GM23248 (cell line): ENCODE data around the gene CRY1. TPM values are rescaled to one million over a fixed set of nuclear protein-coding genes. Genes with fewer than 3 reads are reported as not detected.

ENCODE experiments used
- DNase-seq: peaks from one replicate; pipeline ENCODE4 v3.0.0-alpha.2; 2015
- H2AFZ ChIP-seq: fragments of 200-600 bp; sonication (generic); 2 replicates; pipeline ENCODE4 v1.6.1; 2016; ENCODE audit warnings: antibody characterized with exemption
- H3F3A ChIP-seq: fragments of 200-600 bp; sonication (generic); 2 replicates; pipeline ENCODE4 v1.6.1; 2016; ENCODE audit warnings: mild to moderate bottlenecking, antibody characterized with exemption, mixed run types; ENCODE audit not compliant: insufficient read depth
- H3K27ac ChIP-seq: fragments of 200-600 bp; sonication (generic); 2 replicates; pipeline ENCODE4 v1.5.1; 2016; ENCODE audit warnings: mild to moderate bottlenecking
- H3K27me3 ChIP-seq: fragments of 200-600 bp; sonication (generic); replicated peaks from 2 replicates; pipeline ENCODE4 v1.6.1; 2016; ENCODE audit warnings: mild to moderate bottlenecking; ENCODE audit not compliant: insufficient read depth
- H3K36me3 ChIP-seq: fragments of 200-600 bp; sonication (generic); 2 replicates; pipeline ENCODE4 v1.6.1; 2016; ENCODE audit warnings: low read depth, mild to moderate bottlenecking
- H3K4me1 ChIP-seq: fragments of 200-600 bp; sonication (generic); 2 replicates; pipeline ENCODE4 v1.6.1; 2016; ENCODE audit warnings: mild to moderate bottlenecking; ENCODE audit not compliant: insufficient read depth
- H3K4me2 ChIP-seq: fragments of 200-600 bp; sonication (generic); one replicate; pipeline ENCODE4 v1.6.1; 2016; ENCODE audit warnings: mild to moderate bottlenecking; ENCODE audit not compliant: unreplicated experiment
- H3K4me3 ChIP-seq: fragments of 200-600 bp; sonication (generic); 2 replicates; pipeline ENCODE4 v1.5.1; 2016; ENCODE audit warnings: mild to moderate bottlenecking
- H3K79me2 ChIP-seq: fragments of 200-600 bp; sonication (generic); 2 replicates; pipeline ENCODE4 v1.6.1; 2016; ENCODE audit warnings: mild to moderate bottlenecking; ENCODE audit not compliant: insufficient read depth
- H3K9ac ChIP-seq: fragments of 200-600 bp; sonication (generic); 2 replicates; pipeline ENCODE4 v1.6.1; 2016; ENCODE audit warnings: mild to moderate bottlenecking
- H3K9me2 ChIP-seq: fragments of 200-600 bp; sonication (generic); 2 replicates; pipeline ENCODE4 v1.6.1; 2016; ENCODE audit warnings: mixed run types, mild to moderate bottlenecking, moderate library complexity; ENCODE audit not compliant: insufficient read depth
- H3K9me3 ChIP-seq: fragments of 200-600 bp; sonication (generic); one replicate; pipeline ENCODE4 v1.6.1; 2017; ENCODE audit warnings: low read depth
- H4K20me1 ChIP-seq: fragments of 200-600 bp; sonication (generic); 2 replicates; pipeline ENCODE4 v1.6.0; 2016; ENCODE audit not compliant: insufficient read depth
- EZH2 ChIP-seq: fragments of 200-600 bp; sonication (generic); IDR thresholded peaks from 2 replicates; pipeline ENCODE4 v1.6.1; 2018; ENCODE audit warnings: antibody characterized with exemption, mild to moderate bottlenecking; ENCODE audit not compliant: insufficient read depth, poor library complexity, severe bottlenecking
- EZH2phosphoT487 ChIP-seq: fragments of 200-600 bp; sonication (generic); IDR thresholded peaks from 2 replicates; pipeline ENCODE4 v1.6.1; 2018; ENCODE audit warnings: antibody characterized with exemption, moderate library complexity, mild to moderate bottlenecking, low read depth; ENCODE audit not compliant: insufficient read depth
- WGBS, 2 experiments: methylation state at CpG; one replicate each; pipeline ENCODE4 v1.1.6; 2015 to 2017; ENCODE audit warnings: low lambda C conversion rate in 2 of 2, low coverage in 1 of 2; ENCODE audit errors: missing lambda C conversion rate in 2 of 2; 5-methylcytosine and 5-hydroxymethylcytosine counted together
- in situ Hi-C: fragments of 300-500 bp; cut with MboI; formaldehyde crosslinking; loops from 2 replicates; pipeline ENCODE4 v1.15.0; 2020
- polyA plus RNA-seq: library from polyadenylated mRNA; unstranded; fragments of >200 nt; fragmentation: Nextera tagmentation; extraction: Ambion mirVana; gene quantifications from 2 replicates; pipeline ENCODE4 v1.2.1, GENCODE V29; 2016
- total RNA-seq: library from RNA; depleted of rRNA; stranded (reverse); fragments of >200 nt; shearing (Covaris generic); gene quantifications from 2 replicates; pipeline ENCODE4 v1.2.3, GENCODE V29; 2014

The CRY1 gene
- total and polyA plus RNA-seq, 2 experiments from 2014 or later = 13.6 to 14.8 TPM

- no peaks in the 10 kb centered on the region for H3K27me3 ChIP-seq
- no peaks in the 10 kb centered on the region for H3K4me1 ChIP-seq
- H3K4me2 ChIP-seq = no peak overlapping the region
- H3K36me3 ChIP-seq = no peaks in the 10 kb centered on the region
- H3K9me3 ChIP-seq = no peaks in the 10 kb centered on the region
- in situ Hi-C loops = loop anchor here (10.0 kb wide), 1 partner anchor 270 kb away; no protein-coding TSS in a partner anchor
- H3K4me3 ChIP-seq = no peak overlapping the region
- no peaks in the 10 kb centered on the region for H3F3A ChIP-seq
- no peak overlapping the region for H3K9ac ChIP-seq
- H3K27ac ChIP-seq = no peak overlapping the region
- 93 to 100% methylated on average over 1 of the region's 1 CpG for WGBS, 2 experiments
- no peaks in the 10 kb centered on the region for H3K79me2 ChIP-seq
- no peak overlapping the region for H2AFZ ChIP-seq
- TF ChIP-seq EZH2 = no peak
- TF ChIP-seq EZH2phosphoT487 = no peak
- H4K20me1 ChIP-seq = no peaks in the 10 kb centered on the region
- H3K9me2 ChIP-seq = no peaks in the 10 kb centered on the region
- DNase-seq = peak; percentile 8
These were observed 41.2 kb upstream of the CRY1 start for GRCh38 chr12:107134558-107134957.

- in situ Hi-C loops = loop anchor here (10.0 kb wide), 1 partner anchor 271 kb away; no protein-coding TSS in a partner anchor
- Histone ChIP-seq H3K9me3 (no peaks in the 10 kb centered on the region), H3K4me2 (no peak overlapping the region), H3K79me2 (no peaks in the 10 kb centered on the region), H4K20me1 (no peaks in the 10 kb centered on the region), H3K9me2 (no peaks in the 10 kb centered on the region), H2AFZ (no peak overlapping the region), H3K27ac (no peak overlapping the region), H3K4me1 (no peaks in the 10 kb centered on the region), H3K27me3 (no peaks in the 10 kb centered on the region), H3K9ac (no peak overlapping the region), H3F3A (no peaks in the 10 kb centered on the region), H3K36me3 (no peaks in the 10 kb centered on the region), H3K4me3 (no peak overlapping the region)
- no peak for DNase-seq
- 82 to 83% methylated on average over 4 of the region's 4 CpGs for WGBS, 2 experiments
- no peak for TF ChIP-seq EZH2phosphoT487
- TF ChIP-seq EZH2 = no peak
These were observed 40.1 kb upstream of the CRY1 start for GRCh38 chr12:107133462-107133861.

- in situ Hi-C loops = loop anchor here (10.0 kb wide), 1 partner anchor 273 kb away; no protein-coding TSS in a partner anchor
- TF ChIP-seq EZH2phosphoT487 (no peak), EZH2 (no peak)
These were observed 38.7 kb upstream of the CRY1 start for GRCh38 chr12:107131832-107132616.

DNA sequence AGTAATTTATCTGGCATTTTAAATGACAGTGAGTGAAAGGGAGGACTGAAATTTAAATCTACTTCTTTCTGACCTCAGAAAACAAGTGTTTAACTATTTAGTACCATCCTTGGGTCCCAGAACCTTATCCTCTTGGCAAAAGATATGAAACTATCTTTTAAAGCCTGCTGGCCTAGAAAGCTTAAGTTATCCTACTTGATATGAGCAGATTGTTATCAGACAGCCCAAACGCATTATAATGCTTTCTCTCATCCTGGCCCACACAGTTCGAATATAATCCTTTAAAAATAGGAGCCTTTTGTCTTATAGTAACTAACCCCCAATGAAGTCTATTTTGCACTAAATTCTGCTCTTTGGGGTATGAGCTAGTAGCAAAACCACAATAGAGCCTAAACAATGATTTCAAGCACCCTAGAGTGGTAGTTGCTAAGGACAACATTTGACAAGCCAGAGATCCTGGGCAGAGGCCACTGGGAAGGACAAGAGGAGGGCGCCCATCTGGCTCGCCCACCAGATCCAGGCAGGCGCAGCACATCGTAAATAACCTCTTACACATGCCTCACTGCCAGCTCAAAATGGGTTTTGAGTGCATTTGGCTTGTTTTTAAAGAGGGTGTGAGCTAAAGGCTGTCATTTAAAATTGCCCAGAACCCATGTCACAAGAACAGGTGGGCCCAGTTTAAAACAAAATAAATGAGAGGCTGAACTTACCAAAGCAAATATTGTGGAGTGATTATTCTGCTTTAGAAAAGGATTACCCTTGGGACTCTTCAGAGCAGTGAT, 37.7 kb upstream of the CRY1 start:
- Histone ChIP-seq H3K27me3 (no peaks in the 10 kb centered on the region), H3K36me3 (no peaks in the 10 kb centered on the region), H2AFZ (no peak overlapping the region; the same call in 1 of the 2 replicates), H3K79me2 (no peaks in the 10 kb centered on the region), H3K9ac (no peak overlapping the region), H3K4me1 (no peaks in the 10 kb centered on the region), H3K4me2 (no peak overlapping the region), H4K20me1 (no peaks in the 10 kb centered on the region), H3K9me2 (no peaks in the 10 kb centered on the region), H3F3A (no peaks in the 10 kb centered on the region), H3K4me3 (no peak overlapping the region), H3K9me3 (no peaks in the 10 kb centered on the region), H3K27ac (no peak overlapping the region)
- TF ChIP-seq EZH2phosphoT487 (no peak), EZH2 (no peak)
- DNase-seq = no peak
- in situ Hi-C loops = loop anchor here (10.0 kb wide), 1 partner anchor 274 kb away; no protein-coding TSS in a partner anchor
- 49 to 52% methylated on average over 6 of the region's 6 CpGs for WGBS, 2 experiments

More at GRCh38 chr12:107131832-107132616, 38.7 kb upstream of the CRY1 start:
- no peak overlapping the region for H3K9ac ChIP-seq
- no peaks in the 10 kb centered on the region for H3K4me1 ChIP-seq
- H3K9me3 ChIP-seq = no peaks in the 10 kb centered on the region
- no peaks in the 10 kb centered on the region for H4K20me1 ChIP-seq
- H3K36me3 ChIP-seq = no peaks in the 10 kb centered on the region
- no peaks in the 10 kb centered on the region for H3F3A ChIP-seq
- no peak overlapping the region for H3K27ac ChIP-seq
- H3K4me3 ChIP-seq = no peak overlapping the region
- peak overlapping the region; percentile 37 for H3K4me2 ChIP-seq
- H3K27me3 ChIP-seq = no peaks in the 10 kb centered on the region
- 30% methylated on average over 10 of the region's 10 CpGs for WGBS, 2 experiments
- no peaks in the 10 kb centered on the region for H3K9me2 ChIP-seq
- H2AFZ ChIP-seq = peak overlapping the region; percentile 30
- no peaks in the 10 kb centered on the region for H3K79me2 ChIP-seq
- DNase-seq = peak; percentile 80
